ENCODE data around the gene LGALS12.

The LGALS12 gene

GRCh38 chr11:63563201-63564055, 57.5 kb downstream of the LGALS12 start, which contains the start of gene PLAAT2:
Gene PLAAT2, minus strand, starts transcription at chr11:63563379. Its CDS starts 55 bp downstream, at chr11:63563324.
- no peak for DNase-seq

GRCh38 chr11:63564056-63564774, 58.3 kb downstream of the LGALS12 start:
- DNase-seq = no peak

- DNase-seq = no peak
Observed at GRCh38 chr11:63564784-63565350, 59.0 kb downstream of the LGALS12 start.

All from suppressor macrophage (primary cell).